HepG2 (cell line): ENCODE results near the gene MAP6D1. TPM values are rescaled to one million over a fixed set of nuclear protein-coding genes. Genes with fewer than 3 reads are reported as not detected.

Source experiments
- ATAC-seq: fragments of 200-7000 bp; cut with Tn5 transposase; 3 replicates; pipeline ENCODE4 v1.9.1; 2020; ENCODE audit warnings: mild to moderate bottlenecking, moderate library complexity
- BruUV-seq: library from RNA; stranded (reverse); fragments of 400-500 nt; replicated peaks from 2 replicates; lab custom pipeline; 2021; lab: Mats Ljungman, UMichigan
- CTCF ChIA-PET: fragments of 300-600 bp; formaldehyde crosslinking; extraction: SDS; loops from one replicate; lab custom pipeline; 2021; ENCODE audit warnings: low total read pairs, inconsistent platforms, low intra/inter-chr PET ratio; lab: Yijun Ruan, JAX
- POLR2A ChIA-PET: fragments of 350-600 bp; sonication (Branson Sonifier 250); formaldehyde crosslinking; loops from one replicate; lab custom pipeline; 2020; ENCODE audit warnings: antibody characterized with exemption, inconsistent platforms; lab: Yijun Ruan, JAX
- DNase-seq: peaks from one replicate; pipeline ENCODE4 v3.0.0-alpha.2; 2015; ENCODE audit warnings: low spot score
- FAIRE-seq: peaks from 3 replicates; lab custom pipeline; 2011; peaks lifted over from hg19 to GRCh38; lab: Jason Lieb, UNC
- H2AFZ ChIP-seq: one replicate; pipeline ENCODE4 v1.6.1; 2011; ENCODE audit warnings: low read length, inconsistent platforms
- H3K27ac ChIP-seq: fragments of 300-600 bp; 3 replicates; pipeline ENCODE4 v1.8.0; 2011; ENCODE audit warnings: mixed run types, mild to moderate bottlenecking, mixed read lengths, low read length, inconsistent platforms; ENCODE audit not compliant: insufficient read depth; ENCODE audit errors: extremely low read length
- H3K27me3 ChIP-seq, 2 experiments: fragments of 200-600 bp in 1 of 2; 2 replicates in 1 of 2; 3 replicates in 1 of 2; pipeline versions ENCODE4 v1.6.0 to v1.8.0; 2011; ENCODE audit warnings: low read length in 2 of 2, mild to moderate bottlenecking in 2 of 2, moderate library complexity in 2 of 2, inconsistent platforms in 1 of 2; ENCODE audit not compliant: insufficient read depth in 2 of 2, control insufficient read depth in 1 of 2
- H3K36me3 ChIP-seq, 2 experiments: fragments of 200-600 bp in 1 of 2; replicated peaks in 1 of 2; 2 replicates in 1 of 2; 3 replicates in 1 of 2; pipeline versions ENCODE4 v1.5.1 to v1.8.0; 2011; ENCODE audit warnings: low read length in 2 of 2, inconsistent platforms in 1 of 2; ENCODE audit not compliant: insufficient read depth in 2 of 2, control insufficient read depth in 1 of 2
- H3K4me1 ChIP-seq: 2 replicates; pipeline ENCODE4 v1.5.1; 2012; ENCODE audit warnings: low read length, inconsistent platforms; ENCODE audit not compliant: insufficient read depth
- H3K4me2 ChIP-seq: 2 replicates; pipeline ENCODE4 v1.6.0; 2011; ENCODE audit warnings: low read depth, low read length, inconsistent platforms
- H3K4me3 ChIP-seq, 3 experiments: fragments of 200-600 bp in 1 of 3; sonication (generic), shearing (Covaris generic) in 1 of 3; replicated peaks in 1 of 3; 2 replicates each; pipeline ENCODE4 v1.5.1; 2011 to 2016; ENCODE audit warnings: low read length in 3 of 3, inconsistent platforms in 2 of 3, low read depth in 2 of 3, mild to moderate bottlenecking in 2 of 3, control low read depth in 1 of 3, mixed read lengths in 1 of 3; ENCODE audit not compliant: insufficient read depth in 1 of 3
- H3K79me2 ChIP-seq: one replicate; pipeline ENCODE4 v1.6.1; 2011; ENCODE audit warnings: low read length, inconsistent platforms; ENCODE audit not compliant: insufficient read depth
- H3K9ac ChIP-seq: 2 replicates; pipeline ENCODE4 v1.6.0; 2011; ENCODE audit warnings: mild to moderate bottlenecking, low read depth, low read length, inconsistent platforms; ENCODE audit not compliant: insufficient read depth
- H3K9me3 ChIP-seq: 2 replicates; pipeline ENCODE4 v1.5.1; 2012; ENCODE audit warnings: mild to moderate bottlenecking, low read length
- H4K20me1 ChIP-seq: 2 replicates; pipeline ENCODE4 v1.6.0; 2011; ENCODE audit warnings: inconsistent platforms, mild to moderate bottlenecking, low read length, moderate library complexity; ENCODE audit not compliant: insufficient read depth
- ARHGAP35 ChIP-seq: sonication (generic); formaldehyde crosslinking; IDR thresholded peaks from 2 replicates; pipeline ENCODE4 v1.9.0; 2022; ENCODE audit warnings: mild to moderate bottlenecking, inconsistent platforms, moderate library complexity, missing genetic modification reagents, borderline replicate concordance
- ATF1 ChIP-seq: IDR thresholded peaks from 2 replicates; pipeline ENCODE4 v1.6.1; 2016; ENCODE audit warnings: mild to moderate bottlenecking, control low read depth
- GATA4 ChIP-seq: sonication (generic); IDR thresholded peaks from 2 replicates; pipeline ENCODE4 v1.6.1; 2016; ENCODE audit warnings: antibody characterized with exemption, low read depth, borderline replicate concordance
- GFI1 ChIP-seq: sonication (generic); formaldehyde crosslinking; IDR thresholded peaks from 2 replicates; pipeline ENCODE4 v1.5.0; 2020; ENCODE audit warnings: missing genetic modification reagents, mild to moderate bottlenecking, borderline replicate concordance
- MZF1 ChIP-seq: sonication (generic); formaldehyde crosslinking; IDR thresholded peaks from 2 replicates; pipeline ENCODE4 v1.8.1; 2023; ENCODE audit warnings: mild to moderate bottlenecking, missing genetic modification reagents, borderline replicate concordance
- RFX1 ChIP-seq: fragments of 450-650 bp; IDR thresholded peaks from 2 replicates; pipeline ENCODE4 v1.6.1; 2017
- SAP130 ChIP-seq: IDR thresholded peaks from 2 replicates; pipeline ENCODE4 v1.6.1; 2016; ENCODE audit warnings: low read depth
- SMARCE1 ChIP-seq: fragments of 450-650 bp; IDR thresholded peaks from 2 replicates; pipeline ENCODE4 v1.6.1; 2017; ENCODE audit warnings: borderline replicate concordance
- SSRP1 ChIP-seq: IDR thresholded peaks from 2 replicates; pipeline ENCODE4 v1.6.1; 2016; ENCODE audit warnings: control low read depth
- TCF7 ChIP-seq: sonication (generic); IDR thresholded peaks from 2 replicates; pipeline ENCODE4 v1.6.1; 2016; ENCODE audit warnings: antibody characterized with exemption, low read depth
- TCF7L2 ChIP-seq: IDR thresholded peaks from 2 replicates; pipeline ENCODE4 v1.6.1; 2011; ENCODE audit warnings: mild to moderate bottlenecking, low read depth, low read length, moderate library complexity
- XRCC5 ChIP-seq: fragments of 200-400 bp; formaldehyde crosslinking; optimal IDR thresholded peaks from 2 replicates; pipeline ENCODE3; 2017; ENCODE audit warnings: mild to moderate bottlenecking, low read length
- ZNF205 ChIP-seq: IDR thresholded peaks from 2 replicates; pipeline ENCODE4 v1.6.1; 2018; ENCODE audit warnings: missing biosample characterization, missing genetic modification reagents
- ZNF24 ChIP-seq: fragments of 450-650 bp; IDR thresholded peaks from 2 replicates; pipeline ENCODE4 v1.6.1; 2017; ENCODE audit warnings: antibody characterized with exemption, mild to moderate bottlenecking
- ZNF510 ChIP-seq: sonication (generic); formaldehyde crosslinking; IDR thresholded peaks from 2 replicates; pipeline ENCODE4 v1.4.0; 2020; ENCODE audit warnings: low read depth, mild to moderate bottlenecking, missing genetic modification reagents
- WGBS: methylation state at CpG from one replicate; pipeline ENCODE4 v1.1.6; 2017; ENCODE audit warnings: low lambda C conversion rate; 5-methylcytosine and 5-hydroxymethylcytosine counted together
- in situ Hi-C: cut with HindIII; loops from 2 replicates; pipeline ENCODE4 v1.10.0; 2017; ENCODE audit warnings: low pct_unique_long_range_greater_than_20kb; ENCODE audit not compliant: extremely low pct_ligation_motif_present
- intact Hi-C: fragments of 100-400 bp; cut with micrococcal nuclease; formaldehyde crosslinking; loops from one replicate; pipeline ENCODE4 v1.10.0; 2022; ENCODE audit not compliant: unreplicated experiment
- polyA plus RNA-seq, 8 experiments: library from polyadenylated mRNA; depleted of rRNA in 3 of 8; stranded (reverse) in 7 of 8; unstranded in 1 of 8; fragments of >200 nt; fragmentation: Illumina TruSeq in 4 of 8; extraction: Trizol in 4 of 8; gene quantifications; 2 replicates each; pipeline versions ENCODE4 v1.2.1 to v1.2.3, GENCODE V29; 2011 to 2016; ENCODE audit warnings: low read depth in 4 of 8, missing spikeins in 1 of 8, mixed read lengths in 1 of 8; ENCODE audit not compliant: insufficient read depth in 1 of 8
- total RNA-seq, 5 experiments: library from RNA; depleted of rRNA; stranded (reverse); fragments of >200 nt; fragmentation: Illumina TruSeq; extraction: Trizol; gene quantifications; 2 replicates each; pipeline ENCODE4 v1.2.3, GENCODE V29; 2016; ENCODE audit warnings: low read depth in 1 of 5
- TF ChIP-seq, protein P1 (sequence below): IDR thresholded peaks from 2 replicates; pipeline ENCODE4 v1.6.1; 2012; ENCODE audit warnings: low read depth, low read length, improper control_type of control experiment
- TF ChIP-seq, protein P2 (sequence below): sonication (generic); formaldehyde crosslinking; IDR thresholded peaks from 2 replicates; pipeline ENCODE4 v1.5.1; 2020; ENCODE audit warnings: missing genetic modification reagents, mild to moderate bottlenecking, borderline replicate concordance

MAP6D1 gene
- total and polyA plus RNA-seq, 2 of the 13 experiments (the other 11 are each of a cell fraction or from before 2014, with no cell fraction given) = 0.12 to 0.62 TPM

DNA sequence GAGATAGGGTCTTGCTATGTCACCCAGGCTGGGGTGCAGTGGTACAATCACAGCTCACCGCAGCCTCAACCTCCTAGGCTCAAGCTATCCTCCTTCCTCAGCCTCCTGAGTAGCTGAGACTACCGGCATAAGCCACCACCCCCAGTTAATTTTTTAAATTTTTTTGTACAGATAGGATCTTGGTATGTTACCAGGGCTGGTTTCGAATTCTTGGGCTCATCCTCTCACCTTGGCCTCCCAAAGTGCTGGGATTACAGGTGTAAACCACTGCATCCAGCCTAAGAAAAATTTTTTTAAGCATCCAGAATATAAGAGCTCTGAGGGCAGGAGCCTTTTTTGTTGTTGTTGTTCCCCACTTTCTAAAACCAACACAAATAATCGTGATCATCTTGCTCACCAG, 14.4 kb upstream of the MAP6D1 start:
- FAIRE-seq = no peak
- TF ChIP-seq, protein P1, sequence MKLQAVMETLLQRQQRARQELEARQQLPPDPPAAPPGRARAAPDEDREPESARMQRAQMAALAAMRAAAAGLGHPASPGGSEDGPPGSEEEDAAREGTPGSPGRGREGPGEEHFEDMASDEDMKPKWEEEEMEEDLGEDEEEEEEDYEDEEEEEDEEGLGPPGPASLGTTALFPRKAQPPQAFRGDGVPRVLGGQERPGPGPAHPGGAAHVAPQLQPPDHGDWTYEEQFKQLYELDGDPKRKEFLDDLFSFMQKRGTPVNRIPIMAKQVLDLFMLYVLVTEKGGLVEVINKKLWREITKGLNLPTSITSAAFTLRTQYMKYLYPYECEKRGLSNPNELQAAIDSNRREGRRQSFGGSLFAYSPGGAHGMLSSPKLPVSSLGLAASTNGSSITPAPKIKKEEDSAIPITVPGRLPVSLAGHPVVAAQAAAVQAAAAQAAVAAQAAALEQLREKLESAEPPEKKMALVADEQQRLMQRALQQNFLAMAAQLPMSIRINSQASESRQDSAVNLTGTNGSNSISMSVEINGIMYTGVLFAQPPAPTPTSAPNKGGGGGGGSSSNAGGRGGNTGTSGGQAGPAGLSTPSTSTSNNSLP = no peak
- no peak for TF ChIP-seq MZF1 (CRISPR knock-in tag)
- TF ChIP-seq SMARCE1 = no peak
- TF ChIP-seq TCF7 = no peak
- TF ChIP-seq, protein P2, sequence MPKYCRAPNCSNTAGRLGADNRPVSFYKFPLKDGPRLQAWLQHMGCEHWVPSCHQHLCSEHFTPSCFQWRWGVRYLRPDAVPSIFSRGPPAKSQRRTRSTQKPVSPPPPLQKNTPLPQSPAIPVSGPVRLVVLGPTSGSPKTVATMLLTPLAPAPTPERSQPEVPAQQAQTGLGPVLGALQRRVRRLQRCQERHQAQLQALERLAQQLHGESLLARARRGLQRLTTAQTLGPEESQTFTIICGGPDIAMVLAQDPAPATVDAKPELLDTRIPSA = no peak
- TF ChIP-seq XRCC5 = no peak
- TF ChIP-seq TCF7L2 = no peak
- no peak for TF ChIP-seq ATF1 (CRISPR knock-in tag)
- no peak for TF ChIP-seq ZNF205 (CRISPR knock-in tag)
- no peak for TF ChIP-seq ZNF510 (CRISPR knock-in tag)
- TF ChIP-seq RFX1 = no peak
- TF ChIP-seq GFI1 (CRISPR knock-in tag) = no peak
- TF ChIP-seq SAP130 (CRISPR knock-in tag) = no peak
- no peak for TF ChIP-seq ZNF24
- TF ChIP-seq GATA4 = no peak
- no peak for TF ChIP-seq SSRP1 (CRISPR knock-in tag)
- no peak for TF ChIP-seq ARHGAP35 (CRISPR knock-in tag)
- in situ Hi-C loops = no loop called here
- no peak for ATAC-seq
- ChIA-PET CTCF (no interaction called here), POLR2A (no interaction called here)
- H3K36me3 ChIP-seq = peaks cover 20 to 65% of the 10 kb centered on the region in 2 experiments
- H3K27ac ChIP-seq = no peak overlapping the region
- no peaks in the 10 kb centered on the region for H3K4me1 ChIP-seq
- no peak for DNase-seq
- H4K20me1 ChIP-seq = no peaks in the 10 kb centered on the region
- WGBS = 97% methylated on average over 4 of the region's 4 CpGs
- H3K9me3 ChIP-seq = no peaks in the 10 kb centered on the region
- H3K9ac ChIP-seq = no peak overlapping the region
- no peaks in the 10 kb centered on the region for H3K27me3 ChIP-seq
- no peak overlapping the region for H3K4me2 ChIP-seq
- intact Hi-C loops = no loop called here
- no peaks in the 10 kb centered on the region for H3K79me2 ChIP-seq
- no TSS peak for BruUV-seq
- no peak overlapping the region for H3K4me3 ChIP-seq
- no peak overlapping the region for H2AFZ ChIP-seq
